Kidney epithelial cell (primary cell): ENCODE data around the gene KIF26B. TPM values are rescaled to one million over a fixed set of nuclear protein-coding genes. Genes with fewer than 3 reads are reported as not detected.

ENCODE experiments used
- DNase-seq: peaks from one replicate; pipeline ENCODE4 v3.0.0-alpha.2; 2010; ENCODE audit warnings: low read depth
- H3K27me3 ChIP-seq: 2 replicates; pipeline ENCODE4 v1.6.0; 2011; ENCODE audit warnings: low read length; ENCODE audit not compliant: control insufficient read depth, insufficient read depth
- H3K36me3 ChIP-seq: 2 replicates; pipeline ENCODE4 v1.5.1; 2011; ENCODE audit warnings: low read length; ENCODE audit not compliant: control insufficient read depth, insufficient read depth
- H3K4me3 ChIP-seq: 2 replicates; pipeline ENCODE4 v1.5.1; 2011; ENCODE audit warnings: low read depth, mild to moderate bottlenecking, control low read depth, low read length
- total RNA-seq: library from RNA; depleted of rRNA; stranded (reverse); fragments of >200 nt; gene quantifications from 2 replicates; pipeline ENCODE4 v1.2.3, GENCODE V29; 2015
- TF ChIP-seq, protein P1 (sequence below): IDR thresholded peaks from 2 replicates; pipeline ENCODE4 v1.5.1; 2011; ENCODE audit warnings: mild to moderate bottlenecking, moderate library complexity, low read length, control low read depth, inconsistent platforms; ENCODE audit not compliant: insufficient read depth, poor library complexity, severe bottlenecking

The KIF26B gene
- total RNA-seq, 1 donor from 2014 or later: 14.6 TPM

GRCh38 chr1:245609354-245610150 is 454.8 kb downstream of the KIF26B start:
- DNase-seq: no peak
- TF ChIP-seq, protein P1, sequence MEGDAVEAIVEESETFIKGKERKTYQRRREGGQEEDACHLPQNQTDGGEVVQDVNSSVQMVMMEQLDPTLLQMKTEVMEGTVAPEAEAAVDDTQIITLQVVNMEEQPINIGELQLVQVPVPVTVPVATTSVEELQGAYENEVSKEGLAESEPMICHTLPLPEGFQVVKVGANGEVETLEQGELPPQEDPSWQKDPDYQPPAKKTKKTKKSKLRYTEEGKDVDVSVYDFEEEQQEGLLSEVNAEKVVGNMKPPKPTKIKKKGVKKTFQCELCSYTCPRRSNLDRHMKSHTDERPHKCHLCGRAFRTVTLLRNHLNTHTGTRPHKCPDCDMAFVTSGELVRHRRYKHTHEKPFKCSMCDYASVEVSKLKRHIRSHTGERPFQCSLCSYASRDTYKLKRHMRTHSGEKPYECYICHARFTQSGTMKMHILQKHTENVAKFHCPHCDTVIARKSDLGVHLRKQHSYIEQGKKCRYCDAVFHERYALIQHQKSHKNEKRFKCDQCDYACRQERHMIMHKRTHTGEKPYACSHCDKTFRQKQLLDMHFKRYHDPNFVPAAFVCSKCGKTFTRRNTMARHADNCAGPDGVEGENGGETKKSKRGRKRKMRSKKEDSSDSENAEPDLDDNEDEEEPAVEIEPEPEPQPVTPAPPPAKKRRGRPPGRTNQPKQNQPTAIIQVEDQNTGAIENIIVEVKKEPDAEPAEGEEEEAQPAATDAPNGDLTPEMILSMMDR: no peak
- Histone ChIP-seq H3K36me3 (peaks cover 1% of the 10 kb centered on the region), H3K27me3 (no peaks in the 10 kb centered on the region), H3K4me3 (no peak overlapping the region)

- Histone ChIP-seq H3K4me3 (no peak overlapping the region), H3K27me3 (no peaks in the 10 kb centered on the region), H3K36me3 (no peaks in the 10 kb centered on the region)
- TF ChIP-seq, protein P1: no peak
- DNase-seq: no peak
Observed at GRCh38 chr1:245611251-245611650, 456.5 kb downstream of the KIF26B start.

DNA sequence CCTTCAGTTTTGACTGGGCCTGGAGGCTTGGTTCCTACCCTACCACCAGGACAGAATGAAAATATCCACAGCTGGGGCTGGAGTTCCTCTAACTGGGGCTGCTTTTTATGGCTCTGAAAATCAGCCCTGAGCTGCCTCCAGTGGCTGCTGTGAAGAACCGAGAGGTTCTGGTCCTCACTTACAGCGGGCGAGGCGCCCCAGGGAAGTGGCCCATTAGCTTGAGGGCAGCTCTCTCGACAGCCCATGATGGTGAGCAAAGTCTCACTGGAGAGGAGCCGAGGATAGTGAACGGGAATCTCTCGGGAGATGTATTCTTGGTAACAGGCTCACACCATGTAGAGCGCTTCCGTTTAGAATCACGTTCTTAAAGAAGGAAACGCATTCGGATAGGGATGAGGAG is 459.7 kb downstream of the KIF26B start:
- TF ChIP-seq, protein P1: no peak
- H3K4me3 ChIP-seq: no peak overlapping the region
- no peaks in the 10 kb centered on the region for H3K36me3 ChIP-seq
- DNase-seq: no peak
- no peaks in the 10 kb centered on the region for H3K27me3 ChIP-seq

DNA sequence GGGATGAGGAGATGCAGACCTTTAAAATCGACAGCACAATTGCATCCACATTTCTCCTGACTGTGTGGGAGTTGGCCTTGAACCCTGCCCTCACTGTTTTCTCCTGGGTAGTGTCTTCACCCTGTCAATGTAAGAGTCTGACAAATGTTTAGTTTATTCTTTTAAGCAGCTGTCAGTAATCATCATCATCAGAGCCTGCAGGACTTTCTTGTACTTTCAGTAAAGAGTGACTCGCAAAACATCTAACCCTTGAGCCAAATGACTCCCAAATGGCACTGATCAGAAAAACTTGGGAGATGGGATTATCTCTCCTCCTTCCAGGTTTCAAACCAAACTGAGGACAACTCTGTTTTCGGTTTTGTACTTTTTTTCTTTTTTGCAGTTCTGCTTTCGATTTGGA is 460.2 kb downstream of the KIF26B start:
- Histone ChIP-seq H3K4me3 (no peak overlapping the region), H3K36me3 (no peaks in the 10 kb centered on the region), H3K27me3 (no peaks in the 10 kb centered on the region)
- TF ChIP-seq, protein P1: no peak
- DNase-seq: no peak

DNA sequence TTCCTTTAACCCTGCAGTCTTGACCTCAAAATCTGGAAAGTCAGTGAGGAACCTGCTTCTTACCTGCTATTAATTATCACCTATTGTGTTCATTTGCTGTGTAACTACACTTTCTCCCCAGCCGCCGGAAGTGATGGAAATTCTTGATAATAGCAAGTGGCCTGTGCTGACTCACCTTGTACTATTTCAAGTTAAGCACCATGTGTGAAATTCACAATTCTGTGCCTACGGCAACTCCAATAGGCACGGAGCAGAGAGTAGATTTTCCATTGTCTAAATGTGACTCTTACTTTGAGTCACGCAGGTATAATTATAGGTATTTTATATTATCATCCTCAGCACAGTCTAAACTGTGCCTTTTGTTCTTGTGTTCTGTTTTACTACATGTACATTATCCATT is 466.8 kb downstream of the KIF26B start:
- no peaks in the 10 kb centered on the region for H3K27me3 ChIP-seq
- peak; percentile 34 for DNase-seq
- no peaks in the 10 kb centered on the region for H3K36me3 ChIP-seq
- TF ChIP-seq, protein P1: no peak
- no peak overlapping the region for H3K4me3 ChIP-seq
